Activated CD8-positive, alpha-beta memory T cell treated with anti-CD3 and anti-CD28 coated beads, Interleukin-2, amount 50 U/mL, for 48 hours (primary cell): ENCODE results near the gene NIPBL.

Source experiments
- DNase-seq: peaks from one replicate; pipeline ENCODE4 v3.0.0-alpha.2; 2020

NIPBL gene

GRCh38 chr5:37109338-37109737, 232.8 kb downstream of the NIPBL start:
- no peak for DNase-seq

GRCh38 chr5:37110135-37110534, 233.6 kb downstream of the NIPBL start:
- DNase-seq, result no peak

GRCh38 chr5:37111426-37112382, 235.1 kb downstream of the NIPBL start:
- no peak for DNase-seq

GRCh38 chr5:37112383-37112991, 235.9 kb downstream of the NIPBL start:
- no peak for DNase-seq
